Keratinocyte (primary cell): ENCODE results near the gene NPTX1. TPM values are rescaled to one million over a fixed set of nuclear protein-coding genes. Genes with fewer than 3 reads are reported as not detected.

Source experiments
- DNase-seq: peaks from one replicate; pipeline ENCODE4 v3.0.0-alpha.2; 2011; ENCODE audit warnings: low read depth, missing footprints, low spot score
- FAIRE-seq: peaks from 2 replicates; lab custom pipeline; 2011; peaks lifted over from hg19 to GRCh38; lab: Jason Lieb, UNC
- H2AFZ ChIP-seq: 2 replicates; pipeline ENCODE4 v1.6.0; 2012; ENCODE audit warnings: low read length, control low read depth, inconsistent platforms; ENCODE audit not compliant: control insufficient read depth
- H3K27ac ChIP-seq: 2 replicates; pipeline ENCODE4 v1.5.1; 2011; ENCODE audit warnings: low read length; ENCODE audit not compliant: control insufficient read depth, insufficient read depth
- H3K27me3 ChIP-seq: 3 replicates; pipeline ENCODE4 v1.6.0; 2011; ENCODE audit warnings: low read length; ENCODE audit not compliant: control insufficient read depth, insufficient read depth; ENCODE audit errors: extremely low read depth
- H3K36me3 ChIP-seq, 2 experiments: 2 replicates in 1 of 2; 3 replicates in 1 of 2; pipeline ENCODE4 v1.5.1; 2011; ENCODE audit warnings: low read length in 2 of 2, mild to moderate bottlenecking in 1 of 2; ENCODE audit not compliant: control insufficient read depth in 2 of 2, insufficient read depth in 2 of 2; ENCODE audit errors: extremely low read depth in 1 of 2
- H3K4me1 ChIP-seq: 3 replicates; pipeline ENCODE4 v1.5.1; 2011; ENCODE audit warnings: low read length; ENCODE audit not compliant: control insufficient read depth, insufficient read depth; ENCODE audit errors: extremely low read depth
- H3K4me2 ChIP-seq: 3 replicates; pipeline ENCODE4 v1.6.0; 2011; ENCODE audit warnings: low read depth, low read length; ENCODE audit not compliant: control insufficient read depth, insufficient read depth; ENCODE audit errors: extremely low read depth
- H3K4me3 ChIP-seq, 3 experiments: fragments of 200-600 bp in 1 of 3; sonication (generic) in 1 of 3; 2 replicates in 2 of 3; 3 replicates in 1 of 3; pipeline ENCODE4 v1.5.1; 2011 to 2016; ENCODE audit warnings: low read length in 3 of 3, mild to moderate bottlenecking in 3 of 3, control low read depth in 2 of 3, inconsistent platforms in 1 of 3, low read depth in 1 of 3, mixed read lengths in 1 of 3, mixed run types in 1 of 3, moderate library complexity in 1 of 3; ENCODE audit not compliant: control insufficient read depth in 2 of 3, insufficient read depth in 2 of 3; ENCODE audit errors: extremely low read depth in 1 of 3
- H3K79me2 ChIP-seq: 2 replicates; pipeline ENCODE4 v1.6.0; 2012; ENCODE audit warnings: low read length; ENCODE audit not compliant: control insufficient read depth, insufficient read depth
- H3K9ac ChIP-seq: 3 replicates; pipeline ENCODE4 v1.6.0; 2011; ENCODE audit warnings: low read length; ENCODE audit not compliant: control insufficient read depth, insufficient read depth; ENCODE audit errors: extremely low read depth
- H3K9me1 ChIP-seq: 3 replicates; pipeline ENCODE4 v1.6.0; 2011; ENCODE audit warnings: low read length; ENCODE audit not compliant: control insufficient read depth, insufficient read depth; ENCODE audit errors: extremely low read depth
- H3K9me3 ChIP-seq: 2 replicates; pipeline ENCODE4 v1.5.1; 2012; ENCODE audit warnings: low read depth, low read length; ENCODE audit not compliant: control insufficient read depth
- H4K20me1 ChIP-seq: 3 replicates; pipeline ENCODE4 v1.6.0; 2011; ENCODE audit warnings: low read length; ENCODE audit not compliant: control insufficient read depth, insufficient read depth; ENCODE audit errors: extremely low read depth
- CTCF ChIP-seq, 3 experiments: IDR thresholded peaks in 1 of 3; conservative IDR thresholded peaks in 1 of 3; optimal IDR thresholded peaks in 1 of 3; 2 replicates in 2 of 3; 3 replicates in 1 of 3; pipeline versions ENCODE3 to v1.5.1; 2011; ENCODE audit warnings: low read length in 3 of 3, mild to moderate bottlenecking in 3 of 3, moderate library complexity in 2 of 3, control low read depth in 1 of 3, inconsistent platforms in 1 of 3; ENCODE audit not compliant: insufficient read depth in 2 of 3; ENCODE audit errors: extremely low read depth in 1 of 3
- EZH2 ChIP-seq: IDR thresholded peaks from one replicate; pipeline ENCODE4 v1.6.1; 2012; ENCODE audit warnings: inconsistent platforms, mild to moderate bottlenecking, low read length, moderate library complexity
- dilution Hi-C: fragments of 300-500 bp; cut with MboI; formaldehyde crosslinking; loops from one replicate; pipeline ENCODE4 v1.7.0; 2020; ENCODE audit warnings: low sequenced_read_pairs; ENCODE audit not compliant: extremely low pct_ligation_motif_present
- polyA plus RNA-seq, 5 experiments: library from polyadenylated mRNA; depleted of rRNA in 3 of 5; stranded (reverse) in 3 of 5; stranded (forward) in 1 of 5; unstranded in 1 of 5; fragments of >200 nt; gene quantifications; 1 replicate in 1 of 5; 2 replicates in 3 of 5; 3 replicates in 1 of 5; pipeline versions ENCODE4 v1.2.1 to v1.2.3, GENCODE V29; 2011 to 2012; ENCODE audit warnings: missing spikeins in 2 of 5, low read depth in 1 of 5, low replicate concordance in 1 of 5

Gene NPTX1
- polyA plus RNA-seq, 1 donor (not counting 4 experiments of a cell fraction or from before 2014, with no cell fraction given) = 0.03 TPM

GRCh38 chr17:80517641-80518040 is 41.2 kb upstream of the NPTX1 start:
- Histone ChIP-seq H3K27me3 (peaks cover 3% of the 10 kb centered on the region), H3K4me2 (no peak overlapping the region), H4K20me1 (no peaks in the 10 kb centered on the region), H3K27ac (no peak overlapping the region), H3K9me3 (no peaks in the 10 kb centered on the region), H3K9ac (no peak overlapping the region), H3K9me1 (no peaks in the 10 kb centered on the region), H3K36me3 (no peaks in the 10 kb centered on the region), H3K79me2 (no peaks in the 10 kb centered on the region), H2AFZ (no peak overlapping the region), H3K4me1 (no peaks in the 10 kb centered on the region), H3K4me3 (no peak overlapping the region)
- FAIRE-seq = no peak
- dilution Hi-C loops = no loop called here
- TF ChIP-seq CTCF (optimal IDR thresholded peaks at IDR 0.05 in 1 of 3, IDR thresholded peaks at IDR 0.05 in 1 of 3, conservative IDR thresholded peaks at IDR 0.05 in 1 of 3; ENCODE audit: extremely low read depth in 1 of 3, insufficient read depth in 2 of 3, low read length in 3 of 3) = no peak
- TF ChIP-seq EZH2 = no peak
- no peak for DNase-seq

DNA sequence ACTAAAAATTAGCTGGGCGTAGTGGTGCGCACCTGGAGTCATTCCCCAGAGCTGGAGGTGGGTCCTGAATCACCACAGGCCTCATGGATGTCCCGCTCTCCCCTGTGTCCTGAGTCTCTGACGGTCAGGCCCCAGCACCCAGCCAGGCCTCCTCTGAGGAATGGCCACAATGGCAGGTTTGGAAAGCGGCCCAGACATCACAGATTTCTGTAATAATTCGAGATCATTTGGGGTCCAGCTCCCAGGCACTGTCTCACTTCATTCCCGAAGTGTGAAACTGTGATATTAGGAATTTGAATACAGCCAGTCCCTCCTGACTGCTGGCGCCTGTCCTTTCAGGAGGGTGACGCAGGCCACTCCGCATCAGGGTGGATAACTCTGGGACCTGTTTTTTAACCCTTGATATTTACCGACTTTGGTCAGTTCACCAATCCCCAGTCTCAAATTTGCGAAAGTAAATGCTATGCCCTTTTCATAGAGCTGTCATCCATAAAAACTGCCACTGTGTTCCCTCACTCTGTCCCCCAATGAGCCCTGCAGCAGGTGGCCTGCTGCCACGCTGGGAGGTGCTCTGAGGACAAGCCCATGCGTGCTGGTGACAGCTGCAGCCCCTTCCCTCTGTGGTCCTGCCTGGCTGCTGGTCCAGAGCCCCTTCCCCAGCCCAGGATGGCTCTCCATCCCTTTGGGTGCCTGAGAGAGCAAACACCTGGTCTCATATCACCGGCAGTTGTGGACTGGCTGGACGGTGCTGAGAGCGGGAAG is 39.9 kb upstream of the NPTX1 start:
- FAIRE-seq = no peak

More for the DNA sequence above, 39.9 kb upstream of the NPTX1 start:
- no peaks in the 10 kb centered on the region for H3K4me1 ChIP-seq
- no peak overlapping the region for H2AFZ ChIP-seq
- H3K4me2 ChIP-seq = no peak overlapping the region
- no peak for DNase-seq
- no peaks in the 10 kb centered on the region for H3K9me1 ChIP-seq
- no peak overlapping the region for H3K27ac ChIP-seq
- H3K27me3 ChIP-seq = no peaks in the 10 kb centered on the region
- no peaks in the 10 kb centered on the region for H3K36me3 ChIP-seq
- no peak for TF ChIP-seq CTCF (optimal IDR thresholded peaks at IDR 0.05 in 1 of 3, IDR thresholded peaks at IDR 0.05 in 1 of 3, conservative IDR thresholded peaks at IDR 0.05 in 1 of 3; ENCODE audit: extremely low read depth in 1 of 3, insufficient read depth in 2 of 3, low read length in 3 of 3)
- TF ChIP-seq EZH2 = no peak
- no peaks in the 10 kb centered on the region for H3K79me2 ChIP-seq
- dilution Hi-C loops = no loop called here
- no peaks in the 10 kb centered on the region for H4K20me1 ChIP-seq
- no peak overlapping the region for H3K4me3 ChIP-seq
- no peak overlapping the region for H3K9ac ChIP-seq
- no peaks in the 10 kb centered on the region for H3K9me3 ChIP-seq
